Activated CD4-positive, alpha-beta T cell treated with anti-CD3 and anti-CD28 coated beads for 36 hours (primary cell): ENCODE results near the gene AKAP8L. TPM values are rescaled to one million over a fixed set of nuclear protein-coding genes. Genes with fewer than 3 reads are reported as not detected.

Experiments used
- ATAC-seq: fragments of 200-7000 bp; cut with Tn5 transposase; one replicate; pipeline ENCODE4 v1.10.0; 2021; ENCODE audit warnings: mild to moderate bottlenecking, moderate library complexity
- CTCF ChIA-PET: fragments of 350-600 bp; sonication (Branson Sonifier 250); formaldehyde crosslinking; loops from one replicate; lab custom pipeline; 2021; ENCODE audit warnings: antibody characterized with exemption; lab: Charles Lee
- POLR2A ChIA-PET: fragments of 350-600 bp; sonication (Branson Sonifier 250); formaldehyde crosslinking; loops from one replicate; lab custom pipeline; 2021; ENCODE audit warnings: antibody characterized with exemption, inconsistent platforms; lab: Charles Lee
- DNase-seq: peaks from one replicate; pipeline ENCODE4 v3.0.0-alpha.2; 2020
- H3K27ac Mint-ChIP-seq: one replicate; pipeline ENCODE4 v1.8.0; 2021; ENCODE audit warnings: mixed read lengths
- H3K27me3 Mint-ChIP-seq: one replicate; pipeline ENCODE4 v1.8.0; 2021; ENCODE audit warnings: mixed read lengths
- H3K36me3 Mint-ChIP-seq: one replicate; pipeline ENCODE4 v1.8.0; 2021; ENCODE audit warnings: low read depth, mixed read lengths
- H3K4me1 Mint-ChIP-seq: one replicate; pipeline ENCODE4 v1.8.0; 2021; ENCODE audit warnings: mixed read lengths
- H3K4me3 Mint-ChIP-seq: one replicate; pipeline ENCODE4 v1.8.0; 2021; ENCODE audit warnings: mild to moderate bottlenecking, moderate library complexity, mixed read lengths
- H3K9me3 Mint-ChIP-seq: one replicate; pipeline ENCODE4 v1.8.0; 2021; ENCODE audit warnings: low read depth, mixed read lengths
- intact Hi-C, 2 experiments: fragments of 100-400 bp; cut with DNase I in 1 of 2; cut with micrococcal nuclease in 1 of 2; formaldehyde crosslinking; loops; one replicate each; pipeline versions ENCODE4 v1.14.2 to v1.15.1; 2022 to 2024; cut with DNase I, micrococcal nuclease
- total RNA-seq, 2 experiments: library from RNA; stranded (reverse); gene quantifications; one replicate each; pipeline ENCODE4 v1.2.3, GENCODE V29; 2021

Gene AKAP8L
- total RNA-seq, 2 experiments from 2014 or later: 76.2 to 89.9 TPM

- Mint-ChIP-seq H3K36me3 (peaks cover 19% of the 10 kb centered on the region), H3K27me3 (no peaks in the 10 kb centered on the region), H3K4me1 (peaks cover 26% of the 10 kb centered on the region), H3K4me3 (peak overlapping the region; percentile 93), H3K27ac (peak overlapping the region; percentile 91), H3K9me3 (no peaks in the 10 kb centered on the region)
- DNase-seq (peak; percentile 56), ATAC-seq (peak; percentile 15)
- ChIA-PET CTCF (interaction anchor here (1.0 to 5.2 kb wide), 3 partner anchors 13 to 124 kb away, joined by 5 to 41 read pairs (median 6); partner anchors contain the start of gene AKAP8L), POLR2A (interaction anchor here (1.6 to 2.9 kb wide), 2 partner anchors 14 to 53 kb away, joined by 5 to 19 read pairs; partner anchors contain the start of genes AKAP8 and AKAP8L)
- intact Hi-C loops: loop anchor here (1.0 to 5.0 kb wide), 9 partner anchors 13 to 405 kb away; partner anchors contain the start of genes AKAP8 (in 1 of the 2), BRD4 (in 1 of the 2) and WIZ (in 1 of the 2)
Observed at GRCh38 chr19:15432018-15432494, 13.3 kb upstream of the AKAP8L start.

DNA sequence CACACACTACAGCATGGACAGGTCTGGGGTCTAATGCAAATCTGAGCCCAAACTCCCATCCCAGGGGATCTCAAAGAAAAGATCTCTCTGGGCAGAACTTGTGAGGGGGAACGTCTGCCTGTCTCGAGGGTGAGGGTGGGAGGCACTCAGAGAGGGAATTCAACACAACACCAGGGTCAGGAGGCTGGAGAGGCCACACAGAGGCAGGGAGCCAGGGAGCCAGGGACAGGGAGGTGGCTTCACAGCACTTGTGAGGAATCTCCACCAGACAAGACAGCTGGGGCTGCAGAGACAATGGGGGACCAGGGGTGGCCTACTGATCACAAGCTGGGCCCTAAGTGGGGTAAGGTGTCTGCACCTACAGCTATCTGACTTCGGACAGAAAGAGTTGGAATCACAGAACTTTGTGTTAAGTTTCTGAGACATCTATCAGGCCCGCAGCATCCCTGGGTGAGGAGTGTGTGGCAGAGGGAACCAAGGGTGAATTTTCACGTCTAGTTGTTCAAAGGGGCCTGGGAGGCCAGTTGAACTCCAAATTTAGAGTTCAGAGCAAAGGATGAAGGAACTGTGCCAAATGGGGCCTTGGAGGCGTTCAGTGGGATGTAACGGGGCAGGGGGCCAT is 12.7 kb upstream of the AKAP8L start:
- H3K4me1 Mint-ChIP-seq: peaks cover 26% of the 10 kb centered on the region
- intact Hi-C loops: loop anchor here (1.0 to 5.0 kb wide), 9 partner anchors 12 to 405 kb away; partner anchors contain the start of genes AKAP8 (in 1 of the 2), BRD4 (in 1 of the 2) and WIZ (in 1 of the 2)
- ChIA-PET POLR2A (interaction anchor here (2.9 kb wide), 1 partner anchor 13 kb away, joined by 19 read pairs; the partner anchor contains the start of gene AKAP8L), CTCF (interaction anchor here (0.6 to 2.1 kb wide), 4 partner anchors 12 to 307 kb away, joined by 3 to 10 read pairs (median 5); partner anchors contain the start of gene AKAP8L)
- H3K9me3 Mint-ChIP-seq: no peaks in the 10 kb centered on the region
- no peaks in the 10 kb centered on the region for H3K27me3 Mint-ChIP-seq
- peak overlapping the region; percentile 93 for H3K4me3 Mint-ChIP-seq
- H3K36me3 Mint-ChIP-seq: peaks cover 25% of the 10 kb centered on the region
- ATAC-seq (no peak), DNase-seq (no peak)
- peak overlapping the region; percentile 91 for H3K27ac Mint-ChIP-seq

DNA sequence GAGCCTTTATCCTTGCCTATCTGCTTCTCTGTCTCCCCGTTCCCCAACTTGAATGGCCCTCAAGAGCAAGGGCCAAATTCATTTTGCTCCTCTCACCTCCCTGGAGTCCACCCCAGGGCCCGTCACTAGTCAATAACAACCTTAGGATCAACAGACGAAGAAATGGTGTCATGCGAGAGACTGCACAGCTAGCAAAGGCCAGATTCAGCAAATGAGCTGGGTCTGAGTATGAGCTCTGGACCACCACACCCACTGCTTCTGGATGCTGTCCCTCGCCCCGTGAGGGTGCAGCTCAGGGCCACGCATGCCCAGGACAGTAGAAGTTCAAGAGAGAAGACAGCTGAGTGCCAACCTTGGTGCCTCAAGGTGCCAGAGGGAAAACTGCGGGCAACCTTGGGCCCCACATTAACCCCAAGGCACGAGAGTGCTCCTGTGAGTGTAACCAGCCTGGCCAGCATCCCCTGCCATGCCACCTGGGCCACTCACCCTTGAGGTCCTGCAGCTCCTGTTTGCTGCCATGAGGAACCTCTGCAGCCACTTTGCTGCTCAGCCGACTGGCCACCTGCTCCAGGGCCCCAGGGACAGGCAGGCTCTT is 11.8 kb upstream of the AKAP8L start:
- Mint-ChIP-seq H3K4me1 (peaks cover 23% of the 10 kb centered on the region), H3K9me3 (no peaks in the 10 kb centered on the region), H3K36me3 (peaks cover 32% of the 10 kb centered on the region), H3K4me3 (peak overlapping the region; percentile 93), H3K27me3 (no peaks in the 10 kb centered on the region), H3K27ac (peak overlapping the region; percentile 91)
- ChIA-PET CTCF (interaction anchor here (1.0 to 2.1 kb wide), 2 partner anchors 11 to 306 kb away, joined by 4 to 10 read pairs; partner anchors contain the start of gene AKAP8L), POLR2A (interaction anchor here (1.2 kb wide), 1 partner anchor 12 kb away, joined by 4 read pairs; the partner anchor contains the start of gene AKAP8L)
- ATAC-seq (no peak), DNase-seq (no peak)
- intact Hi-C loops: loop anchor here in 1 of 2 experiments (5.0 kb wide), 1 partner anchor 98 kb away; the partner anchor contains the start of gene BRD4

DNA sequence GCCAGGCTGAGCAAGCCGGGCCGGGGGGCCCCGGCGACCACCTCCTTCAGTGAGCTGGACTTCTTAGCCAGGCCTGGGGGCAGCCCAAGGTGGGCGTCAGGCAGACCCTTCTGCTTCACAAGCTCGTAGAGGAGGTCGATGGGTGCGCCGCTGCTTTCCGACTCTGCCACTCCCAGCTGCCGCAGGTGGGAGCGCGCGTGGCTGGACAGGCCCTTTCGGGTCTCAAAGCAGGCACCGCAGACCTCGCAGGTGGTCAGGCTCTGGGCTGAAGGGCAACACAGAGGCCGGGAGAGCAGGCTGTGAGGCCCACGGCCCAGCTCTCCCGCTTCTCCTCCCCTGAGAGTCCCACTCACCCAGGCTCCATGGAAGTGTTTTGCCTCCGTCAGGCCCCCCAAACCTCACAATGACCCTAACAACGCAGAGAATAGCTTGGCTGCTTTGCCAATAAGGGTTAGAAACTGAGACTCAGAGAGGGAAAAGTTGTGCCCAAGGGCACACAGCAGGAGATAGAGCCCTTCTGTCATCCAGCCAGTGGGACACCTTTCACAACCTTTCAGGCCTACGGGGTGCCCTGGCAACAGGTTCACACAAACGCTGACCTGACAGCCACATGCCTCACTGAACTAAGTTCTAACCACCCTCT is 11.2 kb upstream of the AKAP8L start:
- no peak for ATAC-seq
- no peaks in the 10 kb centered on the region for H3K27me3 Mint-ChIP-seq
- ChIA-PET CTCF (interaction anchor here (2.1 kb wide), 1 partner anchor 10 kb away, joined by 10 read pairs; the partner anchor contains the start of gene AKAP8L), POLR2A (interaction anchor here (1.2 to 1.4 kb wide), 3 partner anchors 11 to 13 kb away, joined by 3 to 4 read pairs (median 4); partner anchors contain the start of gene AKAP8L)
- H3K36me3 Mint-ChIP-seq: peaks cover 34% of the 10 kb centered on the region
- no peak for DNase-seq
- H3K27ac Mint-ChIP-seq: no peak overlapping the region
- H3K9me3 Mint-ChIP-seq: no peaks in the 10 kb centered on the region
- no peak overlapping the region for H3K4me3 Mint-ChIP-seq
- peaks cover 23% of the 10 kb centered on the region for H3K4me1 Mint-ChIP-seq
- intact Hi-C loops: loop anchor here in 1 of 2 experiments (5.0 kb wide), 1 partner anchor 98 kb away; the partner anchor contains the start of gene BRD4

GRCh38 chr19:15428956-15429824 is 10.4 kb upstream of the AKAP8L start:
- intact Hi-C loops: no loop called here
- H3K4me3 Mint-ChIP-seq: no peak overlapping the region
- H3K4me1 Mint-ChIP-seq: peaks cover 23% of the 10 kb centered on the region
- no peaks in the 10 kb centered on the region for H3K27me3 Mint-ChIP-seq
- ATAC-seq (no peak), DNase-seq (no peak)
- H3K9me3 Mint-ChIP-seq: no peaks in the 10 kb centered on the region
- peaks cover 36% of the 10 kb centered on the region for H3K36me3 Mint-ChIP-seq
- no peak overlapping the region for H3K27ac Mint-ChIP-seq
- POLR2A ChIA-PET: interaction anchor here (1.1 to 1.4 kb wide), 3 partner anchors 10 to 34 kb away, joined by 3 to 4 read pairs (median 3); partner anchors contain the start of gene AKAP8L
- CTCF ChIA-PET: interaction anchor here (1.6 to 2.1 kb wide), 2 partner anchors 10 kb away, joined by 5 to 10 read pairs; partner anchors contain the start of gene AKAP8L

DNA sequence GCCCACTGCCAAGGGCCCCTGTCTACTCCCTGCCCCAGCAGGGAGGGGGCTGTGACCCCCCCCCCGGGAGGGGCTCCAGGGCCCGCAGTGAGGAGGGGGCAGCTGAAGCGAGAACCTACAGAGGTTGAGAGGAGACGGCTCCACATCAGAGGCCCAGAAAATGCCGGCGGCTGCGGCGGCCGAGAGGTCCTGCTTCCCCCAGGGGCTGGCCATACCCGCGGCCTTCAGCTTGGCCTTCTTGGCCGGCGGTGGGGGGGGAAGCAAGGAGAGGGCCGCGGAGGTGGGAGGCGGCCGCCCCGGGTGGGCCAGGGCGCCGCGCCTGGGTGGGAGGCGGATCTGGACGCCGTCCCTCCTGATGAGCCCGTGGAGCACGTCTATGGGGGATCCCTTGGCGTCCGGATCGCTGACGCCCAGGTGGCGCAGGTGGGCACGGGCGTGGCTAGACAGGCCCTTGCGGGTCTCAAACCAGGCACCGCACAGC is 9.2 kb upstream of the AKAP8L start:
- POLR2A ChIA-PET: no interaction called here
- no peak overlapping the region for H3K4me3 Mint-ChIP-seq

GRCh38 chr19:15427350-15427700 is 8.5 kb upstream of the AKAP8L start:
- POLR2A ChIA-PET: no interaction called here
- Mint-ChIP-seq H3K27me3 (no peaks in the 10 kb centered on the region), H3K36me3 (peaks cover 51% of the 10 kb centered on the region), H3K27ac (no peak overlapping the region), H3K4me1 (peaks cover 15% of the 10 kb centered on the region), H3K9me3 (no peaks in the 10 kb centered on the region), H3K4me3 (no peak overlapping the region)
- DNase-seq: no peak
- intact Hi-C loops: no loop called here
- no peak for ATAC-seq
- CTCF ChIA-PET: no interaction called here

More for the DNA sequence above, 9.2 kb upstream of the AKAP8L start:
- no peaks in the 10 kb centered on the region for H3K27me3 Mint-ChIP-seq
- intact Hi-C loops: no loop called here
- DNase-seq: no peak
- ATAC-seq: no peak
- peaks cover 46% of the 10 kb centered on the region for H3K36me3 Mint-ChIP-seq
- H3K4me1 Mint-ChIP-seq: peaks cover 16% of the 10 kb centered on the region
- H3K27ac Mint-ChIP-seq: no peak overlapping the region
- H3K9me3 Mint-ChIP-seq: no peaks in the 10 kb centered on the region
- CTCF ChIA-PET: interaction anchor here (1.6 kb wide), 1 partner anchor 8 kb away, joined by 5 read pairs; no protein-coding TSS in a partner anchor

GRCh38 chr19:15426485-15427349 is 7.9 kb upstream of the AKAP8L start:
- ATAC-seq (peak; percentile 63), DNase-seq (peak; percentile 36)
- Mint-ChIP-seq H3K36me3 (peaks cover 50% of the 10 kb centered on the region), H3K27me3 (no peaks in the 10 kb centered on the region), H3K4me1 (peaks cover 15% of the 10 kb centered on the region), H3K9me3 (no peaks in the 10 kb centered on the region), H3K4me3 (no peak overlapping the region), H3K27ac (no peak overlapping the region)
- ChIA-PET CTCF (no interaction called here), POLR2A (no interaction called here)
- intact Hi-C loops: no loop called here

DNA sequence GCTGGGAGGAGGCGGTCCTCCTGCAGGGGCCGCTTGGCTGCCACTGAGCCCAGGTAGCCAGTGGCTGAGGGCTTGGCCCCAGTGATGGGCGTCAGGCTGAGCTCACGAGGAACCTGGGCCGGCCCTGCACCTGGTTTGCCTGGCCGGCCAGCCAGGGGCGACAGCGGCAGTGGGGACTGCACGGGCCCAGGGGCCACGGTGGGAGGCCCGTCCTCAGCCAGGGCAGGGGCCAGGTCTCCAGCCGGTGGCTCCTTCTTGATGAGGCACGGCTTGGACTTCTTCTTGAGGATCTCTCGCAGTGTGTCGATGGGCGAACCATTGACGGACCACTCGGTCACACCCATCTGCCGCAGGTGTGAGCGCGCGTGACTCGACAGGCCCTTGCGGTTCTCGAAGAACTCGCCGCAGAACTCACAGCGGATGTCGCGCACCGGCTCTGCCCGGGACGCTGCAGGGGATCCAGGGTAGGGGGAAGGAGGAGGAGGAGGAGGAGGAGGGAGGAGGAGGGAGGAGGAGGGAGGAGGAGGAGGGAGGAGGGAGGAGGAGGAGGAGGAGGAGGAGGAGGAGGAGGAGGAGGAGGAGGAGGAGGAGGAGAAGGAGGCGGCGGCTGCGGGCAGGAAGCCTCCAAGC is 6.6 kb upstream of the AKAP8L start:
- Mint-ChIP-seq H3K27me3 (no peaks in the 10 kb centered on the region), H3K36me3 (peaks cover 45% of the 10 kb centered on the region), H3K4me3 (no peak overlapping the region), H3K4me1 (peaks cover 3% of the 10 kb centered on the region), H3K9me3 (no peaks in the 10 kb centered on the region), H3K27ac (no peak overlapping the region)
- intact Hi-C loops: no loop called here
- ChIA-PET CTCF (no interaction called here), POLR2A (interaction anchor here (0.6 kb wide), 1 partner anchor 14 kb away, joined by 4 read pairs; no protein-coding TSS in a partner anchor)
- no peak for DNase-seq
- no peak for ATAC-seq
